HG02642 (cell line): Measurements from ENCODE around the gene PDE8B.
"Not testable (repeated sequence)": the region's sequence is repeated elsewhere in the genome, so short reads cannot be mapped to it uniquely, and the experiment has no call there.

Experiments
- ATAC-seq: cut with Tn5 transposase; IDR thresholded peaks from one replicate; pipeline ENCODE4 v1.9.1; 2021; ENCODE audit warnings: mild to moderate bottlenecking; ENCODE audit not compliant: unreplicated experiment, poor library complexity

The PDE8B gene

DNA sequence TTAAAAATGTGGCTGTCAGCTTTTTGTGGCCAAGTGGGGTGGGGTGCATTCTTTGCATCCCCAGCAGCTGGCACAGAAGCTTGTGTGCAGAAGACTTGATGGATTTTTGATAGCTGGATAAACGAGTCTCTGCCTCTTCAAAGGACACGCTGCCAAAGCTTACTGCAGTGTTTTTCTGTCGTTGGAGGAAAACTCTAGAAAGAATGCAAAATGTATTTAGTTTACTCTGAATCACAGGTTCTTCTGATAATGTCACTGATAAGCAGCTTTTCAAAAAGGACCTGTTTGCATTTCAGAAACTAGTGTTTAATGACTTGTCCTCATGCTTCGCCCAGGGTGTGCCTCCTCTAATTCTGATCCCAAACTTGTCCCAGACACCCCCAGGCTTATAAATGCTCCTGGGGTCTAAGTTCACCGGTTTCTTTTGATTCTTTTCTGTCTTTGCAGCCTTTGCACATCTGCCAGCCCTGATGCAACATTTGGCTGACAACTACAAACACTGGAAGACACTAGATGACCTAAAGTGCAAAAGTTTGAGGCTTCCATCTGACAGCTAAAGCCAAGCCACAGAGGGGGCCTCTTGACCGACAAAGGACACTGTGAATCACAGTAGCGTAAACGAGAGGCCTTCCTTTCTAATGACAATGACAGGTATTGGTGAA, 215.6 kb downstream of the PDE8B start:
- ATAC-seq, result no peak

- no peak for ATAC-seq
These were observed 216.2 kb downstream of the PDE8B start for GRCh38 chr5:77426670-77427069.

DNA sequence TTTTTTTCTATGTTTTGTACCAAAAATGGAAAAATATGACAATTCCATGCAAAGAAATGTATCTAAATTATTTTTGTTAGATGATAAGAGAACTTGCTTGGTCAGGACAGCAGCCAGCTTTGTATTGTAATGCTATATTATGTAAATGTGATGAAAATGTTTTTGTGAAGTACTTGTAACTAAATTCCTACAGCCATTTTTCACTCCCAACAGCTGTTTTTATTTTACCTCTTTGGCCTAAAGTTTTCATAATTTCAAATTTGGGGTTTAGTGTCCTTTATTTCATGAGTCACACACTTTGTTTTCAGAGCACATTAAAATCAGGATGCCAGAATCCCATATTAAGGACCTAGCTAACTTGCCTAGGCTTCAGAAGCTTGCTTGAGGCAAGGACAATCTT, 217.5 kb downstream of the PDE8B start:
- ATAC-seq, result no peak

DNA sequence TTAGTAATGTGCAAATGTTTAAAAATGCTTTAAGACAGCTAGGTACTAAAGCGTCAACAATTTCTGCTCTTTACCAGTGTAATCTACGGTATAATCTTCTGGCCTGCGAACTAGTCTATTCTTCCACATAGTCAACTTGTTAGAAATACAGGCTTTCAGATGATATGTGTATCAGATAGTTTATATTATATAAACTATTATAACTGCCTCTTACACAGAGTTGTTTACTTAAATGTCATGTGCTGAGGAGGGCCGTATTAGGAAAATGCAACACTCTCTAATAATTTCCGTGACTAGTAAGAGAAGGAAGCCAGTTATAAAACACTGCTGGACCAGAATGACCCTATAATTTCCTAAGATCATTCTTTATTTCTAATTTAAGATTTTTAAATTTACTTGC, 218.0 kb downstream of the PDE8B start:
- no peak for ATAC-seq

- ATAC-seq, result no peak
These were observed 220.2 kb downstream of the PDE8B start for GRCh38 chr5:77430726-77431125.

DNA sequence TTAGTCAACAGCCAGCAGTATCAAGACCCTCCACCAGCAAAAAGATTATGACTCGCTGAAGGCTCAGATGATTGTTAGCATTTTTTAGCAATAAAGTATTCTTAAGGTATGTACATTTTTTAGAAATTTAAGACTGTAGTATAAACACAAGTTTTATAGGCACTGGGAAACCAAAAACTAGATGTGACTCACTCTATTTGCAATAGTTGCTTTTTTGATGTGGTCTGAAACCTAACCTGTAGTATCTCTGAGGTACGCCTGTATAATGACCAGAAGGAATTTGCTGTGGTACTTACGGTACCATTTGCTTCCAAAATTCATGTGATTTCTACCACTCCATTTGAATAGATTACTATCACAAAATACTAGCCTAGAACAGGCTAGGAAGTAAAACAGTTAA, 220.8 kb downstream of the PDE8B start:
- ATAC-seq, result no peak

- no peak for ATAC-seq
These were observed 221.2 kb downstream of the PDE8B start for GRCh38 chr5:77431719-77432118.

DNA sequence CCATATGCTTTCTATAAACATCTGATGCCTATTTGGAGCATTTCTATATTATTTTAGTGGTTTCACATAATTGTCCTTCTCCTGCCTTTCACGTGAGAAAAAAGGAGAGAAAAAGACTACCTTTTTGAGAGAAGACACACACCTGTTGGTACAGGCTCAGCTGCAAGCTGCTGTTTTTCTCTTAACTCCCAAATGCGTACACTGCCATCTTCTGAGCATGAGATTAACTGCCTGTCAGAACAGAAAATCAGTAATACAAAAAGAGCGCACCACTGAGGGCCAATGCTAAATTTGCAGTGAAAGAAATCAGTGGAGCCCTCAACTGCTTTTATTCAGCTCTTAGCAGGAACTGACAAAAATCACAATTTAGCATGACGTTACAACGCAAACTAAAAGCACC, 226.7 kb downstream of the PDE8B start:
- ATAC-seq, result no peak

DNA sequence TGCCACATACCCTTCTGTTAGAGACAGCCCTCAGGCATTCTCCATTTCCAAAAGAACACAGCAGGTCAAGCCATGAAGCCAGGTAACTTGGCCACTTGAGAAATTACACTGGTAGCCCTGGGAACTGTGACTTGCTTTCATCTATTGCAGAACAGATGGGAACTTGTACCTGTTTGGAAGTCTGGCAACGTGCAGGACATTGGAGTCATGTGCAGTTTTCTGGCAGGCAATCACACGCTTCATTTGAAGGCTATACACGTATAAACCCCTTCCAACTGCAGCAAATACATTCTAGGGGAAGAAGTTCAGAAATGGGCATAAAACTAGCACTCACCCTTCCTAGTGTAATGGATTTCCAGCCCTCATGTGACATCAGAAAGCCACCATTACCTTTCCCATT, 227.6 kb downstream of the PDE8B start:
- no peak for ATAC-seq

DNA sequence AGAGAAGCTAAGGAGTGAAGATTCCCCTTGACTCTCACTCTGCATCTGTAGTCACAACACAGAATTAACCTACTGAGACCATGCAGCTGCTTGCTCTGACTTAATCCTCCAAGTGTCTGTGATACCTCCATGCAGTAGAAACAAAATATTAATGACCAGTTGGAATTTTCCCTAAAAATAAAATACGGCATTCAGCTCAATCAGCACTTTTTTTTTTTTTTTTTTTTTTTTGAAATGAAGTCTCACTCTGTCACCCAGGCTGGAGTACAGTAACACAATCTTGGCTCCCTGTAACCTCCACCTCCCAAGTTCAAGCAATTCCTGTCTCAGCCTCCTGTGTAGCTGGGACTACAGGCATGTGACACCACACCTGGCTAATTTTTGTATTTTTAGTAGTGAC, 233.2 kb downstream of the PDE8B start:
- no peak for ATAC-seq

GRCh38 chr5:77444356-77444755, 233.9 kb downstream of the PDE8B start:
- no peak for ATAC-seq

DNA sequence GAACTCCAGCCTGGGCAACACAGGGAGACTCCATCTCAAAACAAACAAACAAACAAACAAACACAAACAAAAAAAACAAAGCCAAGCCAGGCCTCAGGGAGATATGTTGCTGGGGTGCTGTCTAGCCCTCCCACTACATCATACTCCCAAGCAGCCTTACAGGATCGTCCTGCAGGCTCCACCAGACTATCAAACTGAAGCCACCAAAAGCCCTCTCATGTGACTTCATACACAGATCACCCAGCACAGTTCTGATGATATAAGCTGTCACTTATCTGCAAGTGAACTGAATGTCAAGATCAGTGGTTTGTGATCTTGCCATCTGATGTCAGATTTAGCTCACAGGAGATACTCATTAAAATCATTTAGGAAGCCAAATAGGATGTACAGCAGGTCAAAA, 238.4 kb downstream of the PDE8B start:
- no peak for ATAC-seq

DNA sequence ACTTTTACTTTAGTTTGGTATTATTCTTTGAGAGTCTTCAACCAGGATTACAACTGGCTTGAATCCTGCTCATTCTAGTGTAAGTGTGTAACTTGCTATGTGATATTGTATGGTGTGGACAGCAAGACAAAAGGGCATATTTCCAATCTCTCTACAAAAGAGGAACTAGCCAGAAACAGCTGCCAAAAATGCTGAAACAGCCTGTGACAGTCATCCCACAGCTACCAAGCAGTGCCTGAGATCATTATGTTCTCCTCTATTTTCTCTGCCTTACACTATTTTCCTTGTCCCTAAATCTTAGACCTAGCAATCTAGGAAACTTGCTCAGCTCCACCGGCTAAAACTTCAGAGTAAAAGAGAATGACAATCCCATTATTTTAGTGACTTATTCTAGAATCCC, 238.8 kb downstream of the PDE8B start:
- ATAC-seq, result no peak

DNA sequence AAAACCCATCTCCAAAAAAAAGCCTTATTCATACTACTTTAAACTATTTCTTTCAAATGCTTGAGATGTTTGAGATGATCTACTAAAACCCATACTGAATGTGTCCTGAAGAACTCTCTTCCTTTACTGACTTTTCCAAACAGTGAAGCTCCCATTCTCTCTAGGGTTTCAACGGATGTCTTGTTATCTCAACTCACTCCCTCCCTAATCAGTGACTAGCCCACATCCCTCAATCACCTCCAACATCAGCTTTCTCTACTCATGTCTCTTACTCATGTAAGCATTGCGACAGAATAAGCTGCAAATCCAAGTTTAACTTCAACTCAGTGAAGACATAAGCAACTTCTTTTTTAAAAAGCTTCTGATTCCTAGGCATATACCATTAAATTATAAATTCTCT, 239.5 kb downstream of the PDE8B start:
- no peak for ATAC-seq

DNA sequence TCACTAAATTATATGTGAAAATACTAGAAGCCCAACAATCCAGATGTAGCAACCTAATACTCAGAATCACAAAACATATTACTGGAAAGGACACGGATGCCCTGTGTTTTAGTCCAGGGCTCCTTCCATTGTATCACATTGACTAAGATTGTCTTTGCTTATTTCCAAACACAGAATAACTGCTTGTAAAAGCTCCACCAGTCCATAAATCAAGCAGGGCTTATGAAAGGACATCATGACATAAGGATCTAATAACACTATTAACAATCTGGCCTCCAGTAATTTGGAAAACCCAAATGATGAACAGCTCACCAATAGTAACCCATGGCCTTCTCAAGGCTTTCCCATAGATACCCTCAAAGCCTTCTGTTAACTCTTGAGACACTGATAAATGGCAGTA, 241.9 kb downstream of the PDE8B start:
- no peak for ATAC-seq

- no peak for ATAC-seq
These were observed 243.6 kb downstream of the PDE8B start for GRCh38 chr5:77454123-77454522.

DNA sequence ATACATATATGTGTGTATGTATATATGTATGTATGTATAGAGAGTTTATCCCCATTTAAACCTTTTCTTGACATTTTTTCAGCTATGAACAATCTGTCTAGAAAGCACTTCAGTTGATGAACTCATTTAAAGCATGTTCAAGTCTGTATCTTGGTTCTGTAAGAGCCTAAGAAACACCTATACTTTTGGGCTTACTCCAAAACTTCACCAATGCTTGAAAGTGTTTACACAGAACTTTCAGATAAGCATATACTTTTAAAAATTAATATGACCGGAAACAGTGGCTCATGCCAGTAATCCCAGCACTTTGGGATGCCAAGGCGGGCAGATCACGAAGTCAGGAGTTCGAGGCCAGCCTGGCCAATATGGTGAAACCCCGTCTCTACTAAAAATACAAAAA, 250.8 kb downstream of the PDE8B start:
- ATAC-seq, result no peak

DNA sequence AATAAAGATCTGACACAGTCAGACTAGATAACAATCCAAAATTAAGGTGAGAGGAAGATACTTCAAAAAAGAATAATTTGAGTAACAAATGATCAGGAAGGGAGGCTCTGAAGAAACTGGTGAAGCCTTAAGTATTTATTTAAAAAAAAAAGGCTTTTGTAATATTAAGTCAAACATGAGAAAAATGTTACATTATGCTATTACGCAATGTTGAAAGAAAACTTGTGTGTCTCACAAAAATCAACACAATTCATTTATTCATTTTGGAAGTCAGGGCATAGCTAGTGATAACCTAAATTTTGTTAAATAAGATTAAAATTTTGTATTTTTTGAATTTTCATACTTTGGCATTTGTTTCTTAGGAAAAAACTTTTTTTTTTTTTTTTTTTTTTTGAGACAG, 253.4 kb downstream of the PDE8B start:
- no peak for ATAC-seq

- not testable (repeated sequence) for ATAC-seq
These were observed 258.4 kb downstream of the PDE8B start for GRCh38 chr5:77468875-77469274.

DNA sequence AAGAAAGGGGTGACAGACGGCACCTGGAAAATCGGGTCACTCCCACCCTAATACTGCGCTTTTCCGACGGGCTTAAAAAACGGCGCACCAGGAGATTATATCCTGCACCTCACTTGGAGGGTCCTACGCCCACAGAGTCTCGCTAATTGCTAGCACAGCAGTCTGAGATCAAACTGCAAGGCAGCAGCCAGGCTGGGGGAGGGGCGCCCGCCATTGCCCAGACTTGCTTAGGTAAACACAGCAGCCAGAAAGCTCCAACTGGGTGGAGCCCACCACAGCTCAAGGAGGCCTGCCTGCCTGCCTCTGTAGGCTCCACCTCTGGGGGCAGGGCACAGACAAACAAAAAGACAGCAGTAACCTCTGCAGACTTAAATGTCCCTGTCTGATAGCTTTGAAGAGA, 264.6 kb downstream of the PDE8B start:
- not testable (repeated sequence) for ATAC-seq
